GM18520 (cell line): ENCODE results near the gene P2RX1.

Experiments
- ATAC-seq: cut with Tn5 transposase; IDR thresholded peaks from one replicate; pipeline ENCODE4 v1.9.1; 2021; ENCODE audit not compliant: unreplicated experiment

The P2RX1 gene

GRCh38 chr17:3889325-3890012, 26.8 kb downstream of the P2RX1 start:
- ATAC-seq = no peak

- ATAC-seq = no peak
Observed at GRCh38 chr17:3888343-3889171, 27.7 kb downstream of the P2RX1 start.

- ATAC-seq = no peak
Observed at GRCh38 chr17:3887804-3888203, 28.5 kb downstream of the P2RX1 start.

- no peak for ATAC-seq
Observed at GRCh38 chr17:3887394-3887793, 28.9 kb downstream of the P2RX1 start.

GRCh38 chr17:3886776-3887175, 29.5 kb downstream of the P2RX1 start:
- ATAC-seq = no peak

GRCh38 chr17:3885970-3886369, 30.3 kb downstream of the P2RX1 start:
- ATAC-seq = no peak

- no peak for ATAC-seq
Observed at GRCh38 chr17:3885271-3885670, 31.0 kb downstream of the P2RX1 start.

GRCh38 chr17:3884188-3884587, 32.1 kb downstream of the P2RX1 start:
- no peak for ATAC-seq

GRCh38 chr17:3882276-3882675, 34.0 kb downstream of the P2RX1 start:
- ATAC-seq = no peak

GRCh38 chr17:3880983-3881382, 35.3 kb downstream of the P2RX1 start:
- ATAC-seq = no peak

GRCh38 chr17:3879591-3880417, 36.5 kb downstream of the P2RX1 start:
- no peak for ATAC-seq

GRCh38 chr17:3879186-3879585, 37.1 kb downstream of the P2RX1 start:
- no peak for ATAC-seq

- no peak for ATAC-seq
Observed at GRCh38 chr17:3877220-3877619, 39.0 kb downstream of the P2RX1 start.

- no peak for ATAC-seq
Observed at GRCh38 chr17:3875317-3875716, 40.9 kb downstream of the P2RX1 start.

GRCh38 chr17:3873862-3874261, 42.4 kb downstream of the P2RX1 start:
- no peak for ATAC-seq

GRCh38 chr17:3870871-3871306, 45.4 kb downstream of the P2RX1 start:
- no peak for ATAC-seq

- ATAC-seq = no peak
Observed at GRCh38 chr17:3867606-3868005, 48.7 kb downstream of the P2RX1 start.

GRCh38 chr17:3867106-3867505, 49.2 kb downstream of the P2RX1 start:
- ATAC-seq = no peak

- ATAC-seq = no peak
Observed at GRCh38 chr17:3866276-3866675, 50.0 kb downstream of the P2RX1 start.

- ATAC-seq = no peak
Observed at GRCh38 chr17:3865176-3865575, 51.1 kb downstream of the P2RX1 start.

GRCh38 chr17:3864534-3864933, 51.7 kb downstream of the P2RX1 start:
- ATAC-seq = no peak
